Measurements from ENCODE around the gene STRADA.

The STRADA gene

GRCh38 chr17:63694950-63695773, 46.4 kb downstream of the STRADA start:
- TF ChIP-seq, protein P1, sequence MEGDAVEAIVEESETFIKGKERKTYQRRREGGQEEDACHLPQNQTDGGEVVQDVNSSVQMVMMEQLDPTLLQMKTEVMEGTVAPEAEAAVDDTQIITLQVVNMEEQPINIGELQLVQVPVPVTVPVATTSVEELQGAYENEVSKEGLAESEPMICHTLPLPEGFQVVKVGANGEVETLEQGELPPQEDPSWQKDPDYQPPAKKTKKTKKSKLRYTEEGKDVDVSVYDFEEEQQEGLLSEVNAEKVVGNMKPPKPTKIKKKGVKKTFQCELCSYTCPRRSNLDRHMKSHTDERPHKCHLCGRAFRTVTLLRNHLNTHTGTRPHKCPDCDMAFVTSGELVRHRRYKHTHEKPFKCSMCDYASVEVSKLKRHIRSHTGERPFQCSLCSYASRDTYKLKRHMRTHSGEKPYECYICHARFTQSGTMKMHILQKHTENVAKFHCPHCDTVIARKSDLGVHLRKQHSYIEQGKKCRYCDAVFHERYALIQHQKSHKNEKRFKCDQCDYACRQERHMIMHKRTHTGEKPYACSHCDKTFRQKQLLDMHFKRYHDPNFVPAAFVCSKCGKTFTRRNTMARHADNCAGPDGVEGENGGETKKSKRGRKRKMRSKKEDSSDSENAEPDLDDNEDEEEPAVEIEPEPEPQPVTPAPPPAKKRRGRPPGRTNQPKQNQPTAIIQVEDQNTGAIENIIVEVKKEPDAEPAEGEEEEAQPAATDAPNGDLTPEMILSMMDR (IDR thresholded peaks at IDR 0.05): no peak

- TF ChIP-seq, protein P1 (IDR thresholded peaks at IDR 0.05): no peak
Measured at GRCh38 chr17:63694229-63694949, 47.2 kb downstream of the STRADA start.

- TF ChIP-seq, protein P1 (IDR thresholded peaks at IDR 0.05): no peak
Measured at GRCh38 chr17:63693411-63694113, 48.0 kb downstream of the STRADA start.

DNA sequence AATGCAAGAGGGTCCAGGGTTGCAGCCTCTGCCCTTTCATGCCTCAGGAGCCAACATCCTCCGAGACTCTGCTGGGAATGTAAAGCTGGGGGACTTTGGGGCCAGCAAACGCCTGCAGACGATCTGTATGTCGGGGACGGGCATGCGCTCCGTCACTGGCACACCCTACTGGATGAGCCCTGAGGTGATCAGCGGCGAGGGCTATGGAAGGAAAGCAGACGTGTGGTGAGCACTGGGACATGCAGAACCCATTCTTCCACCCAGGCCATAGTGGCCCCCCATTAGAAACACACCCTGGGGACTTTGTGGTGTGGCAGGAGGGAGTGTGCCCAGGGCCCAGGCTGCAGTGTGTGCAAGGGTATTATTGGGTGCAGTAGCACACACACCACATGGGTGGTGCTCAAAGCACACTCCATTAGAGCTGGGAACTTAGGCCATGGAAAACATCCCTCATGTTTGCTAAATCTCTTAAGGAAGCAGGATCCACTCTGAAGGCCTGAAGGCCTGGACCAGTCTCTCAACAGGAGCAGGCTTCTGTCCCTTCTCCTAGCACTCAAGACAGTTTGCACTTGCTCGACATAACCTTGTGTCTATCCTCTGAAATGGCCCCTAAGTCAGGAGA, 49.3 kb downstream of the STRADA start:
- TF ChIP-seq, protein P1 (IDR thresholded peaks at IDR 0.05): no peak

DNA sequence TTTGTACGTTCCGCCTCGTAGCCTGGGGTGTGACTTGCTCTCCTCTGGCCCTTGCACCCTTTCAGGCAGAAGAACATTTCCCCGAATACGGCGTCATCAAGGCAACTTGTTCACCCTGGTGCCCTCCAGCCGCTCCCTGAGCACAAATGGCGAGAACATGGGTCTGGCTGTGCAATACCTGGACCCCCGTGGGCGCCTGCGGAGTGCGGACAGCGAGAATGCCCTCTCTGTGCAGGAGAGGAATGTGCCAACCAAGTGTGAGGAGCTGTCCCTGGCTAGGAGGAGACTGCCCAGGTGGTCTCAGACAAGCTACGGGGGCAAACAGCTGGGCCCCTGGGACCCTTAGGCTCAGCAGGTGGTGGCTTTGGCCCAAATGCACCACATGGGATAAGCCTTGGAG, 52.1 kb downstream of the STRADA start:
- TF ChIP-seq, protein P1 (IDR thresholded peaks at IDR 0.05): no peak

DNA sequence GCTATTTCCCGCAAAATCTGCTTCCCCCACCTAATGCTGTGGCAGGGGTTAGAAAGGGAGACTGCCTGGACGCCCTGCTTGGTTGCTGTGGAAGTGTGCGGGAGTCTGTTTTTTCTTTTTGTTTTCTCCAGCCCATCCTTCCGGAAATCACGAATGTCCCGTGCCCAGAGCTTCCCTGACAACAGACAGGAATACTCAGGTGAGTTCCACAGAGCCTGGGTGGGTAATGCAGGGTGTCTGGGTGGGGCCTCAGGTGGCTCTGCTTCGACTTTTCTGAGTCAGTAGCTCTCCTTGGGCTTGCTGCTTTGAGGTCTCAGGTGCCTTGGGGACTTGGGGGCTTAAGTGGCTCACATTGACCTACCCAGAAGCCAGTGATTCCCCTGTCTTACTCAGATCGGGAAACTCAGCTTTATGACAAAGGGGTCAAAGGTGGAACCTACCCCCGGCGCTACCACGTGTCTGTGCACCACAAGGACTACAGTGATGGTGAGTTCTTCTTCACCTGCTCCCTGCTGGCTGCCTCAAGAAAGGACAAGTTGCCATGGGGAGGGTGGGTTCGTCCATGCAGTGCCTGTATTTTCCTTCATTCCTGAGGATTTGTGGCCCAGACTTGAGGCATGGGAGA, 53.1 kb downstream of the STRADA start:
- TF ChIP-seq, protein P1 (IDR thresholded peaks at IDR 0.05): no peak

Measured in LNCAP (cell line).